K562 (cell line): ENCODE results near the gene A1BG. TPM values are rescaled to one million over a fixed set of nuclear protein-coding genes. Genes with fewer than 3 reads are reported as not detected.

Experiments used
- CREB1 ChIP-seq, 2 experiments: sonication (generic) in 1 of 2; formaldehyde crosslinking in 1 of 2; IDR thresholded peaks; 2 replicates each; pipeline versions ENCODE4 v1.6.1 to v1.8.0; 2012 to 2022; ENCODE audit warnings: inconsistent platforms in 1 of 2, mild to moderate bottlenecking in 1 of 2, missing genetic modification reagents in 1 of 2, moderate library complexity in 1 of 2
- FIP1L1 ChIP-seq: fragments of 200-400 bp; formaldehyde crosslinking; IDR thresholded peaks from 2 replicates; pipeline ENCODE4 v1.6.1; 2018; ENCODE audit warnings: mild to moderate bottlenecking, low read depth, low read length; ENCODE audit not compliant: poor library complexity, severe bottlenecking
- FOXJ3 ChIP-seq: sonication (generic); formaldehyde crosslinking; IDR thresholded peaks from 2 replicates; pipeline ENCODE4 v1.4.0; 2020; ENCODE audit warnings: mild to moderate bottlenecking, missing genetic modification reagents
- FOXM1 ChIP-seq, 2 experiments: fragments of 450-650 bp in 1 of 2; sonication (generic) in 1 of 2; formaldehyde crosslinking in 1 of 2; IDR thresholded peaks; 2 replicates each; pipeline versions ENCODE4 v1.6.1 to v1.9.0; 2017 to 2022; ENCODE audit warnings: low read depth in 2 of 2, mild to moderate bottlenecking in 2 of 2, missing genetic modification reagents in 1 of 2, moderate library complexity in 1 of 2
- HDAC8 ChIP-seq: fragments of 450-650 bp; IDR thresholded peaks from 2 replicates; pipeline ENCODE4 v1.6.1; 2016; ENCODE audit warnings: mild to moderate bottlenecking, missing genetic modification characterization, moderate library complexity, missing compliant biosample characterization
- KDM4B ChIP-seq, 2 experiments: fragments of 450-650 bp in 1 of 2; sonication (generic) in 1 of 2; IDR thresholded peaks; 2 replicates each; pipeline ENCODE4 v1.6.1; 2016 to 2017; ENCODE audit warnings: borderline replicate concordance in 2 of 2, antibody characterized with exemption in 1 of 2, low read depth in 1 of 2, mild to moderate bottlenecking in 1 of 2
- MIER1 ChIP-seq: fragments of 450-650 bp; IDR thresholded peaks from 2 replicates; pipeline ENCODE4 v1.6.1; 2016; ENCODE audit warnings: antibody characterized with exemption, mild to moderate bottlenecking, low read depth
- OTX1 ChIP-seq: fragments of 450-650 bp; formaldehyde crosslinking; IDR thresholded peaks from 2 replicates; pipeline ENCODE4 v1.4.0; 2022; ENCODE audit warnings: mild to moderate bottlenecking
- RCOR1 ChIP-seq, 2 experiments: IDR thresholded peaks; 2 replicates each; pipeline ENCODE4 v1.6.1; 2012; ENCODE audit warnings: low read depth in 2 of 2, low read length in 2 of 2, borderline replicate concordance in 1 of 2, improper control_type of control experiment in 1 of 2
- SAFB ChIP-seq: fragments of 200-400 bp; formaldehyde crosslinking; IDR thresholded peaks from 2 replicates; pipeline ENCODE4 v1.6.1; 2017; ENCODE audit warnings: low read depth, low read length, borderline replicate concordance
- TCF15 ChIP-seq: fragments of 250-450 bp; sonication (Bioruptor Pico); IDR thresholded peaks from 2 replicates; pipeline ENCODE4 v1.8.0; 2022; ENCODE audit warnings: moderate library complexity, mild to moderate bottlenecking, inconsistent platforms
- ZNF143 ChIP-seq: sonication (generic); formaldehyde crosslinking; IDR thresholded peaks from 2 replicates; pipeline ENCODE4 v1.9.0; 2022; ENCODE audit warnings: mild to moderate bottlenecking, missing genetic modification reagents
- polyA plus RNA-seq, 8 experiments: library from polyadenylated mRNA; depleted of rRNA in 4 of 8; stranded (reverse) in 5 of 8; unstranded in 3 of 8; fragments of >200 nt; fragmentation: Nextera tagmentation in 2 of 8; fragmentation: Illumina TruSeq in 1 of 8; extraction: Ambion mirVana in 2 of 8; extraction: Trizol in 1 of 8; gene quantifications; 2 replicates each; pipeline versions ENCODE4 v1.2.1 to v1.2.3, GENCODE V29; 2011 to 2014; ENCODE audit warnings: inconsistent platforms in 1 of 8, missing spikeins in 1 of 8
- total RNA-seq, 7 experiments: library from RNA; depleted of rRNA in 6 of 7; stranded (reverse); fragments of >200 nt in 6 of 7; fragmentation: Illumina TruSeq in 2 of 7; extraction: Trizol in 2 of 7; gene quantifications; 2 replicates each; pipeline versions ENCODE4 v1.2.1 to v1.2.3, GENCODE V29; 2011 to 2021; ENCODE audit warnings: low replicate concordance in 1 of 7
- TF ChIP-seq, protein P1 (sequence below): fragments of 450-650 bp; formaldehyde crosslinking; IDR thresholded peaks from 2 replicates; pipeline ENCODE4 v1.4.0; 2020; ENCODE audit warnings: mild to moderate bottlenecking, moderate library complexity
- TF ChIP-seq, protein P2 (sequence below): IDR thresholded peaks from 3 replicates; pipeline ENCODE4 v1.6.1; 2011; ENCODE audit warnings: borderline replicate concordance, mild to moderate bottlenecking, moderate library complexity; ENCODE audit not compliant: insufficient read length; ENCODE audit errors: extremely low read depth
- TF ChIP-seq, protein P3 (sequence below): fragments of 450-650 bp; IDR thresholded peaks from 2 replicates; pipeline ENCODE4 v1.6.1; 2016; ENCODE audit warnings: antibody characterized with exemption
- TF ChIP-seq, protein P4 (sequence below): sonication (generic); formaldehyde crosslinking; IDR thresholded peaks from 2 replicates; pipeline ENCODE4 v1.8.0; 2022; ENCODE audit warnings: mild to moderate bottlenecking, missing genetic modification reagents

Gene A1BG
- total and polyA plus RNA-seq, 9 of the 15 experiments (the other 6 are each of a cell fraction or from before 2014, with no cell fraction given), result 0.10 to 19.8 (median 2.6) TPM

DNA sequence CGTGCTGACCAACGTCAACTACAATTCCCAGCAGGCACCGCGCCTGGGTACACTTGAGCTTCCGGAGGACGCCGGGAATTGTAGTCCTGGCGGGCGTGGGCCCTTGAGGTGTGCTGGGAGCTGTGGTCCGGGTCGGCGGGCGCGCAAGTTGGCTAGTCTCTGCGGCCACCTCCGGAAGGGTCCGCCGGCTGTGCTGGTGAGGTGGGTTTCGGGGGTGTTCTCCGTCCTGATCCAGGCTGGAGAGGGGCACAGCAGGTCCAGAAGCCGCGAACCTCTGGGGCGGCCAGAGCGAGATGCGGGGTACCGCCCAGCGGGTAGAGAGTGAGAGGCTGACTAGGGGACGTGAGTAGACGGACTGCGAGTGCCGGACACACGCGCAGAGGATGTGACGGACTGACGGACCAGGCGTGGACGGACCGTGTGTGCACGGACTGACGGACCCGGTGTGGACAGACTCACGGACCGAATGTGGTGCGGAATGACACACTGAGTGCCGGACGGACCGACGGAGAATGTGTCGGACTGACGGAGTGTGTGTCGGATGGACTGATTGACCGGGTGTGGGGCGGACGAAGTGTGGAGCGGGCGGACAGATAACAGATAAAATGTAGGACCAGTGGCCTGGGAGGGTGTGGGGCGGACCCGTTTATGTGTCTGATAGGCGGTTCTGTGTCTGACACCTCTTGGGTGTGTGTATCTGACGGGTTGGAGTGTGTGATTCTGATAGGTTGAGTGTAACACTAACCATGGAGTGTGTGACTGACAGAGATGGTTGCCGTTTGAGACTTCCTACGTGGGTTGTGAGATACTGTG is 26.2 kb downstream of the A1BG start, which contains the start of gene ZSCAN22 (continued):
- TF ChIP-seq FOXM1 (IDR thresholded peaks at IDR 0.05; ENCODE audit: low read depth) (0 out of 2 replicates have a peak, but pooled peaks have one; percentile 1), FOXM1 (CRISPR knock-in tag; IDR thresholded peaks at IDR 0.05; ENCODE audit: low read depth) (0 out of 2 replicates have a peak, but pooled peaks have one; percentile 68), TCF15 (CRISPR knock-in tag) (no peak), HDAC8 (tag) (peak; percentile 84; the same call in 1 of the 2 replicates), KDM4B (IDR thresholded peaks at IDR 0.05; ENCODE audit: borderline replicate concordance in 2 of 2, low read depth in 1 of 2) (peak in 1 of 2 experiments; percentile 93; a peak in 2 of 4 replicates), RCOR1 (IDR thresholded peaks at IDR 0.05; ENCODE audit: borderline replicate concordance in 1 of 2, low read depth in 2 of 2, low read length in 2 of 2) (peak in 1 of 2 experiments; percentile 66; a peak in 2 of 4 replicates), OTX1 (no peak; the same call in 1 of the 2 replicates), FIP1L1 (peak; percentile 92), SAFB (no peak; the same call in 1 of the 2 replicates), CREB1 (IDR thresholded peaks at IDR 0.05) (peak; percentile 95), CREB1 (CRISPR knock-in tag; IDR thresholded peaks at IDR 0.05) (peak; percentile 98), ZNF143 (CRISPR knock-in tag) (peak; percentile 99), FOXJ3 (no peak), MIER1 (peak; percentile 84)
- TF ChIP-seq, protein P1, sequence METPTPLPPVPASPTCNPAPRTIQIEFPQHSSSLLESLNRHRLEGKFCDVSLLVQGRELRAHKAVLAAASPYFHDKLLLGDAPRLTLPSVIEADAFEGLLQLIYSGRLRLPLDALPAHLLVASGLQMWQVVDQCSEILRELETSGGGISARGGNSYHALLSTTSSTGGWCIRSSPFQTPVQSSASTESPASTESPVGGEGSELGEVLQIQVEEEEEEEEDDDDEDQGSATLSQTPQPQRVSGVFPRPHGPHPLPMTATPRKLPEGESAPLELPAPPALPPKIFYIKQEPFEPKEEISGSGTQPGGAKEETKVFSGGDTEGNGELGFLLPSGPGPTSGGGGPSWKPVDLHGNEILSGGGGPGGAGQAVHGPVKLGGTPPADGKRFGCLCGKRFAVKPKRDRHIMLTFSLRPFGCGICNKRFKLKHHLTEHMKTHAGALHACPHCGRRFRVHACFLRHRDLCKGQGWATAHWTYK (CRISPR knock-in tag), result peak; percentile 75; the same call in 1 of the 2 replicates
- TF ChIP-seq, protein P2, sequence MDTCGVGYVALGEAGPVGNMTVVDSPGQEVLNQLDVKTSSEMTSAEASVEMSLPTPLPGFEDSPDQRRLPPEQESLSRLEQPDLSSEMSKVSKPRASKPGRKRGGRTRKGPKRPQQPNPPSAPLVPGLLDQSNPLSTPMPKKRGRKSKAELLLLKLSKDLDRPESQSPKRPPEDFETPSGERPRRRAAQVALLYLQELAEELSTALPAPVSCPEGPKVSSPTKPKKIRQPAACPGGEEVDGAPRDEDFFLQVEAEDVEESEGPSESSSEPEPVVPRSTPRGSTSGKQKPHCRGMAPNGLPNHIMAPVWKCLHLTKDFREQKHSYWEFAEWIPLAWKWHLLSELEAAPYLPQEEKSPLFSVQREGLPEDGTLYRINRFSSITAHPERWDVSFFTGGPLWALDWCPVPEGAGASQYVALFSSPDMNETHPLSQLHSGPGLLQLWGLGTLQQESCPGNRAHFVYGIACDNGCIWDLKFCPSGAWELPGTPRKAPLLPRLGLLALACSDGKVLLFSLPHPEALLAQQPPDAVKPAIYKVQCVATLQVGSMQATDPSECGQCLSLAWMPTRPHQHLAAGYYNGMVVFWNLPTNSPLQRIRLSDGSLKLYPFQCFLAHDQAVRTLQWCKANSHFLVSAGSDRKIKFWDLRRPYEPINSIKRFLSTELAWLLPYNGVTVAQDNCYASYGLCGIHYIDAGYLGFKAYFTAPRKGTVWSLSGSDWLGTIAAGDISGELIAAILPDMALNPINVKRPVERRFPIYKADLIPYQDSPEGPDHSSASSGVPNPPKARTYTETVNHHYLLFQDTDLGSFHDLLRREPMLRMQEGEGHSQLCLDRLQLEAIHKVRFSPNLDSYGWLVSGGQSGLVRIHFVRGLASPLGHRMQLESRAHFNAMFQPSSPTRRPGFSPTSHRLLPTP, result no peak
- TF ChIP-seq, protein P3, sequence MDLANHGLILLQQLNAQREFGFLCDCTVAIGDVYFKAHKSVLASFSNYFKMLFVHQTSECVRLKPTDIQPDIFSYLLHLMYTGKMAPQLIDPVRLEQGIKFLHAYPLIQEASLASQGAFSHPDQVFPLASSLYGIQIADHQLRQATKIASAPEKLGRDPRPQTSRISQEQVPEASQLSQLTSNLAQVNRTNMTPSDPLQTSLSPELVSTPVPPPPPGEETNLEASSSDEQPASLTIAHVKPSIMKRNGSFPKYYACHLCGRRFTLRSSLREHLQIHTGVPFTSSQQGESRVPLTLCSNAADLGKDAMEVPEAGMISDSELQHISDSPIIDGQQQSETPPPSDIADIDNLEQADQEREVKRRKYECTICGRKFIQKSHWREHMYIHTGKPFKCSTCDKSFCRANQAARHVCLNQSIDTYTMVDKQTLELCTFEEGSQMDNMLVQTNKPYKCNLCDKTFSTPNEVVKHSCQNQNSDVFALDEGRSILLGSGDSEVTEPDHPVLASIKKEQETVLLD, result no peak; the same call in 1 of the 2 replicates
- TF ChIP-seq, protein P4, sequence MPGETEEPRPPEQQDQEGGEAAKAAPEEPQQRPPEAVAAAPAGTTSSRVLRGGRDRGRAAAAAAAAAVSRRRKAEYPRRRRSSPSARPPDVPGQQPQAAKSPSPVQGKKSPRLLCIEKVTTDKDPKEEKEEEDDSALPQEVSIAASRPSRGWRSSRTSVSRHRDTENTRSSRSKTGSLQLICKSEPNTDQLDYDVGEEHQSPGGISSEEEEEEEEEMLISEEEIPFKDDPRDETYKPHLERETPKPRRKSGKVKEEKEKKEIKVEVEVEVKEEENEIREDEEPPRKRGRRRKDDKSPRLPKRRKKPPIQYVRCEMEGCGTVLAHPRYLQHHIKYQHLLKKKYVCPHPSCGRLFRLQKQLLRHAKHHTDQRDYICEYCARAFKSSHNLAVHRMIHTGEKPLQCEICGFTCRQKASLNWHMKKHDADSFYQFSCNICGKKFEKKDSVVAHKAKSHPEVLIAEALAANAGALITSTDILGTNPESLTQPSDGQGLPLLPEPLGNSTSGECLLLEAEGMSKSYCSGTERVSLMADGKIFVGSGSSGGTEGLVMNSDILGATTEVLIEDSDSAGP (CRISPR knock-in tag), result 0 out of 2 replicates have a peak, but pooled peaks have one; percentile 81
